D721Med (cell line): ENCODE results near the gene UTF1.

Source experiments
- DNase-seq: peaks from one replicate; pipeline ENCODE4 v3.0.0; 2011; ENCODE audit warnings: low spot score; ENCODE audit not compliant: insufficient read length
- FAIRE-seq: peaks from 2 replicates; lab custom pipeline; 2011; peaks lifted over from hg19 to GRCh38; lab: Jason Lieb, UNC
- CTCF ChIP-seq: IDR thresholded peaks from 2 replicates; pipeline ENCODE4 v1.5.1; 2012; ENCODE audit warnings: mild to moderate bottlenecking, control low read depth; ENCODE audit not compliant: insufficient read depth; ENCODE audit errors: missing control alignments

UTF1 gene

DNA sequence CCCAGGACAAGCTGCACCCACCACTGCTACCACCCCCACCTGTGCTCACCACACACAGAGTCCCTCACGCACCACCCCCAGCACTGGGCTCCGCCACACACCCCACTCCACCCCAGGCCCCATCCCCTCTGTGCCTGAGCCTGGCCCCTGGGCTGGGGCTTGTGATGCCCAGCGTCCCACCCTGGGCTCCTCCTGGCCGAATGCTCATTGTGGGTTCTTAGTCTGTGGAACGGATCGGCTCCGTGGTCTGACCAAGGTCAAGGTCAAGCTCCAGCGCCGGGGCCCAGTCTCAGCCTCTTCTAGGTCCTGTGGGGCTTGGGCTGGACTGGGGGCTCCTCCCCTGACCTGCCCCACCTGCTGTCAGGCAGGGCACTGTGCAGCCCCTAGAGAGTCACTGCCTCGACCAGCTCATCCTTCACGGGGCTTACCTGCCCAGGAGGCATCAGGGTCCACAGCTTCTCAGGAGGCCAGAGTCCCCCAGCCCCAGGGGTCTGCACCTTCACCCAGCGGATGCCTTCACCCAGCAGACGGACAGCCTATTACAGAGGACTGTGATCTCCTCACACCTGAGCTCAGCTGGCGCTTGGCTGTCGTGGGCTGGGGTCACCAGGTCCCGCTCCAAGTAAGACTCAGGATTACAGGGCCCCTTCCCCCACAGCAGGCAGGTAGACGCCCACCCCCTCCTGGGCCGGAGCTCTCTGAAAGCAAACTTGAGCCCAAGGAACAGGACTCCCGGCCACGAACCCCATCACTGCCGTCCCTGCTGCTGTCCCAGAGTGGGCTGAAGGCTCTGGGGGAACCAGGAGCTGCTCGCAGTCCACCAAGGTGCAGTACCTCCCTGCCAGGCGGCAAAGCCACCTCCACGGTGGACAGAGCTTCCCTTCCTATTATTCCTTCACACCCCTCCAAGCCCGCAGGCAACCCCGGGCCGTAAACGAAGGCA, 15.3 kb upstream of the UTF1 start:
- no peak for DNase-seq
- FAIRE-seq = no peak
- TF ChIP-seq CTCF = no peak

DNA sequence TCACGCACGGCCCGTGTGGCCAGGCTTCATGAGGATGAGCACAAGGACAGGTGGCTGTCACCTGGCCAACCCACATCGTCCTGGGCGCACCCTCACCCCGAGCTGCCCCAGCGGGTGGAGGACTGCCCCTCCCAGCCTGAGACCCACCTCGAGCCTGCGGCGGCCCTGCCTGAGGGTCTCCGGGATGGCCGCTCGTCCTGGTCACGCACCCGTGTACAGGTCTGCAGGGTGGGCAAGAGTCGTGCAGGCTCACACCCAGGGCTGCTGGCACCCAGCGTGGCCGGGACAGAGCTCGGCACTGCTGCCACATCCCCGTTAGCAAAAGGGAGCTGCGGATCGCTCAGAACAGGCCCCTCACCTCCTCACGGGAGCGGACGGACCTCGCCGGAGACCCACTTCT, 14.4 kb upstream of the UTF1 start:
- no peak for FAIRE-seq
- no peak for DNase-seq
- TF ChIP-seq CTCF = no peak

DNA sequence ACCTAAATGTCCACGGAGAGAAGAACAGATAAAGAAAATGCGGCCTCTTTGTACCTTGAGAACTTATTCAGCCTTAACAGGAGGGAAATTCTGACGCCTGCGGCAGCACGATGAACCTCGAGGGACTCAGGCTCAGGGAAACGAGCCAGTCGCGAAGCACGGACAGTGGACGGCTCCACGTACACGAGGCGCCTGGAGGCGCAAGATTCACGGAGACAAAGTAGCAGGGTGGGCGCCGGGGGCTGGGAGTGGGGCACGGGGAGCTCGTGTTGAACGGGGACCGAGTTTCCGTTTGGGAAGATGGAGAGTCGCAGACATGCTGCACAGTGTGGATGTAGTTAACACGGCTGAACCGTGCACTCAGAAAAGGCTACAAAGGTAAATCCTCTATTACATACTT, 13.2 kb upstream of the UTF1 start:
- no peak for TF ChIP-seq CTCF
- FAIRE-seq (no peak), DNase-seq (no peak)

DNA sequence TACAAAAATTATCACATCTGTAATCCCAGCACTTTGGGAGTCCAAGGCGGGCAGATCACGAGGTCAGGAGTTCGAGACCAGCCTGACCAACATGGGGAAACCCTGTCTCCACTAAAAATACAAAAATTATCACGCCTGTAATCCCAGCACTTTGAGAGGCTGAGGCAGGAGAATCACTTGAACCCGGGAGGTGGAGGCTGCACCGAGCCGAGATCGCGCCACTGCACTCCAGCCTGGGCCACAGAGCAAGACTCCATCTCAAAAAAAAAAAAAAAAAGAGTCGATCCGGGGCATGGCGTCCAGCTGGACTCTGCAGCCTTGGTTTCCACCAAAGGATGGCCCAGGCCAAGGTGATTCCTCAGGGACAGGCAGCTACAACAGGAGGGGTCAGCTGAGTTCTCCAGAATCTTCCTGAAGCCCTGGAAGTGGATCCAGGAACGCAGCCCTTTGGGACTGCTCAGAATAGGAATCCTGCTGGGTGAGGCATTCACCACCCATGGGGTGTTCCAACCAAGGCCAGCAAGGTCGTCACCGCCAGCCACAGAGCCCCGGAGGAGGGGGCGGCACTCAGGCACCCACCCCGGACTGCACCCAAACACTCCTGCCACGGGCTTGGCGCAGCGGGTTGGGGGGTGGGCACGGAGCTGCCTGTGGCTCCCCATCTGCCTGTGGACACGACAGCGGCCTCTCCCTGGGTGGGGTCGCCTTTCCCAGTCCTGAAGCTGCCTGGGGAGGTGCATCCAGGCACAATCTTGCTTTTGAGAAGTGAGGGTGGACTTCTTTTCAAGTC, 12.0 kb upstream of the UTF1 start:
- DNase-seq (no peak), FAIRE-seq (no peak)
- no peak for TF ChIP-seq CTCF

DNA sequence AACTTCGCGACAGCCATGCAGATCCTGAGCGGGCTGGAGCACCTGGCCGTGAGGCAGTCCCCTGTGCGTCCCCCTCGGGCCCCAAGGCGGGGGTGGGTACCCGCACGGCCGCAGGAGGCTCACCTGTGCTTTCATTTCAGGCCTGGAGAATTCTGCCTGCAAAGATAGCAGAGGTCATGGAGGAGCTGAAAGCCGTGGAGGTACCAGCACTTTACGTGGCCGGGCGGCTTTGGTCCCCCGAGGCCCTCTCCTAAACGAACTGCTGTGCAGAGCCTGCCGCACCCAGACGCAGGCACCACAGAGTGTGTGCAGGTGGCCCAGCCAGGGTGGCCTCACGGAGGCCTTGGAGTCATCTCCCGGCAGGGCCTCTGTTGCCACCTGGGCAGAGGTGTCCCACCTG, 11.1 kb upstream of the UTF1 start:
- TF ChIP-seq CTCF = no peak
- FAIRE-seq = no peak
- no peak for DNase-seq

- no peak for TF ChIP-seq CTCF
- FAIRE-seq = no peak
- no peak for DNase-seq
Measured at GRCh38 chr10:133219782-133220181, 10.2 kb upstream of the UTF1 start.
